K562 (cell line): ENCODE measurements around the gene RAB43.

Experiments
- CBX2 ChIP-seq: fragments of 200-600 bp; sonication (generic); IDR thresholded peaks from one replicate; pipeline ENCODE4 v1.6.1; 2012; ENCODE audit warnings: mild to moderate bottlenecking, low read length, inconsistent platforms; ENCODE audit not compliant: insufficient read depth, poor library complexity, severe bottlenecking
- CTCF ChIP-seq, 3 experiments: IDR thresholded peaks in 2 of 3; conservative IDR thresholded peaks in 1 of 3; 2 replicates each; pipeline ENCODE4 v1.5.1; 2011 to 2012; ENCODE audit warnings: low read length in 3 of 3, mild to moderate bottlenecking in 3 of 3, control low read depth in 2 of 3, improper control_type of control experiment in 1 of 3, inconsistent platforms in 1 of 3, low read depth in 1 of 3, mixed read lengths in 1 of 3, moderate library complexity in 1 of 3; ENCODE audit not compliant: insufficient read depth in 2 of 3
- NELFE ChIP-seq: IDR thresholded peaks from 2 replicates; pipeline ENCODE4 v1.6.1; 2011; ENCODE audit warnings: mild to moderate bottlenecking; ENCODE audit not compliant: insufficient read depth, insufficient read length
- NR2C1 ChIP-seq, 2 experiments: fragments of 450-650 bp; IDR thresholded peaks; 2 replicates each; pipeline ENCODE4 v1.6.1; 2017; ENCODE audit warnings: mild to moderate bottlenecking in 2 of 2, antibody characterized with exemption in 1 of 2, inconsistent platforms in 1 of 2, missing compliant biosample characterization in 1 of 2, missing genetic modification characterization in 1 of 2
- SRF ChIP-seq, 2 experiments: fragments of 250-450, 450-650 bp in 1 of 2; sonication (Bioruptor Pico) in 1 of 2; sonication (generic) in 1 of 2; formaldehyde crosslinking; IDR thresholded peaks; 2 replicates each; pipeline versions ENCODE4 v1.5.0 to v1.5.1; 2020 to 2022; ENCODE audit warnings: mild to moderate bottlenecking in 1 of 2, missing genetic modification reagents in 1 of 2
- TF ChIP-seq, protein P1 (sequence below): sonication (generic); formaldehyde crosslinking; IDR thresholded peaks from 2 replicates; pipeline ENCODE4 v1.8.1; 2023; ENCODE audit warnings: mild to moderate bottlenecking, missing genetic modification reagents

DNA sequence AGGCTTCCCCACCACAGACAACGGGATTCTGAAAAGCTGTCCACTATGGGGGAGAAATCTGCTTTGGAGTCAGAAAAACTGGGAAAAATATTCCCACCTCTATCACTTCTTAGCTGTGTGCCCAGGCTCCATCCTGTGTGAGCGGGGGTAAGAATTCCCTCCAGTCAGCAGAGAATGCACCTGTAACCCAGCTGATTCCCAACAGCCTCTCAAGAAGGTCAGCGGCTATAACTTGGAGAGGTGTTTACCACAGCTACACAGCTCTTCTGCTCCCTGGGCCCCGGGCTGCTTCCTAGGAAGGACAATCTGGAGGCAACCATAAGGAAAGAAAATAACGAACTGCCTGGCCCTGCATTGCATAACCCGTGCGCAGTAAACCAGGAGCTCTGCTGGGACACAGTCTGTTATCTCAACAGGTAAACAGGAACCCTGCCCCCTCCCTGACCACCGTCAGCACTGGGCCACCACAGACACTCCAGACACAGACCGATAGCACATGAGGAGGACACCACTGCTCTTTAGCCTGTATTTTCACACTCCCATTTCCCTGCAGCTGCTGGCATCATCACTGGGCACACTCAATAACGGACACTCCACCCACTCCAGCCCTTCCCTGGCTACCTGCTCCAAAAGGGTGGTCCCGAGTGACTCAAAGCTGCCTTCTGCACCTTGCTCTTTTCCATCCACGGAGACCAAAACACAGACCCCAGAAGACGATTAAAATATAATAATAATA lies 2.1 kb downstream of the RAB43 start:
- no peak for TF ChIP-seq CBX2
- no peak for TF ChIP-seq NELFE
- TF ChIP-seq CTCF (IDR thresholded peaks at IDR 0.05 in 2 of 3, conservative IDR thresholded peaks at IDR 0.05 in 1 of 3; ENCODE audit: insufficient read depth in 2 of 3, low read depth in 1 of 3, low read length in 3 of 3): no peak
- TF ChIP-seq NR2C1 (IDR thresholded peaks at IDR 0.05): no peak
- TF ChIP-seq NR2C1 (tag; IDR thresholded peaks at IDR 0.05): no peak
- TF ChIP-seq SRF (CRISPR knock-in tag; IDR thresholded peaks at IDR 0.05): no peak
- TF ChIP-seq, protein P1, sequence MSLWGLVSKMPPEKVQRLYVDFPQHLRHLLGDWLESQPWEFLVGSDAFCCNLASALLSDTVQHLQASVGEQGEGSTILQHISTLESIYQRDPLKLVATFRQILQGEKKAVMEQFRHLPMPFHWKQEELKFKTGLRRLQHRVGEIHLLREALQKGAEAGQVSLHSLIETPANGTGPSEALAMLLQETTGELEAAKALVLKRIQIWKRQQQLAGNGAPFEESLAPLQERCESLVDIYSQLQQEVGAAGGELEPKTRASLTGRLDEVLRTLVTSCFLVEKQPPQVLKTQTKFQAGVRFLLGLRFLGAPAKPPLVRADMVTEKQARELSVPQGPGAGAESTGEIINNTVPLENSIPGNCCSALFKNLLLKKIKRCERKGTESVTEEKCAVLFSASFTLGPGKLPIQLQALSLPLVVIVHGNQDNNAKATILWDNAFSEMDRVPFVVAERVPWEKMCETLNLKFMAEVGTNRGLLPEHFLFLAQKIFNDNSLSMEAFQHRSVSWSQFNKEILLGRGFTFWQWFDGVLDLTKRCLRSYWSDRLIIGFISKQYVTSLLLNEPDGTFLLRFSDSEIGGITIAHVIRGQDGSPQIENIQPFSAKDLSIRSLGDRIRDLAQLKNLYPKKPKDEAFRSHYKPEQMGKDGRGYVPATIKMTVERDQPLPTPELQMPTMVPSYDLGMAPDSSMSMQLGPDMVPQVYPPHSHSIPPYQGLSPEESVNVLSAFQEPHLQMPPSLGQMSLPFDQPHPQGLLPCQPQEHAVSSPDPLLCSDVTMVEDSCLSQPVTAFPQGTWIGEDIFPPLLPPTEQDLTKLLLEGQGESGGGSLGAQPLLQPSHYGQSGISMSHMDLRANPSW (CRISPR knock-in tag): no peak
